ENCODE data around the gene ATG7.
"Not testable (repeated sequence)": the region's sequence is repeated elsewhere in the genome, so short reads cannot be mapped to it uniquely, and the experiment has no call there.

The ATG7 gene

DNA sequence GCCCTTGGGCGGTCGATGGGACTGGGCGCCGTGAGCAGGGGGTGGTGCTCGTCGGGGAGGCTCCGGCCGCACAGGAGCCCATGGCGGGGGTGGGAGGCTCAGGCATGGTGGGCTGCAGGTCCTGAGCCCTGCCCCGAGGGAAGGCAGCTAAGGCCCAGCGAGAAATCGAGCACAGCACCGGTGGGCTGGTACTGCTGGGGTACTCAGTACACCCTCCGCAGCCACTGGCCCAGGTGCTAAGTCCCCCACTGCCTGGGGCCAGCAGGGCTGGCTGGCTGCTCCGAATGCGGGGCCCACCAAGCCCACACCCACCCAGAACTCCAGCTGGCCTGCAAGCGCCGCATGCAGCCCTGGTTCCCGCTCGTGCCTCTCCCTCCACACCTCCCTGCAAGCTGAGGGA is 239.4 kb downstream of the ATG7 start:
- not testable (repeated sequence) for DNase-seq

DNA sequence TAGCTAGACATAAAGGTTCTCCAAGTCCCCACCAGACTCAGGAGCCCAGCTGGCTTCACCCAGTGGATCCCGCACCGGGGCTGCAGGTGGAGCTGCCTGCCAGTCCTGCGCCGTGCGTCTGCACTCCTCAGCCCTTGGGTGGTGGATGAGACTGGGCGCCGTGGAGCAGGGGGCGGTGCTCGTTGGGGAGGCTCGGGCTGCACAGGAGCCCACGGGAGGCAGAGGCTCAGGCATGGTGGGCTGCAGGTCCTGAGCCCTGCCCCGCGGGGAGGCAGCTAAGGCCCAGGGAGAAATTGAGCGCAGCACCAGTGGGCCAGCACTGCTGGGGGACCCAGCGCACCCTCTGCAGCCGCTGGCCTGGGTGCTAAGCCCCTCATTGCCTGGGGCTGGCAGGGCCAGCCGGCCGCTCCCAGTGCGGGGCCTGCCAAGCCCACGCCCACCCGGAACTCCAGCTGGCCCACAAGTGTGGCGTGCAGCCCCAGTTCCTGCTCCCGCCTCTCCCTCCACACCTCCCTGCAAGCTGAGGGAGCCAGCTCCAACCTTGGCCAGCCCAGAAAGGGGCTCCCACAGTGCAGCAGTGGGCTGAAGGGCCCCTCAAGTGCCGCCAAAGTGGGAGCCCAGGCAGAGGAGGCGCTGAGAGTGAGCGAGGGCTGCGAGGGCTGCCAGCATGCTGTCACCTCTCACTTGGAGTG is 241.1 kb downstream of the ATG7 start:
- DNase-seq: not testable (repeated sequence)

DNA sequence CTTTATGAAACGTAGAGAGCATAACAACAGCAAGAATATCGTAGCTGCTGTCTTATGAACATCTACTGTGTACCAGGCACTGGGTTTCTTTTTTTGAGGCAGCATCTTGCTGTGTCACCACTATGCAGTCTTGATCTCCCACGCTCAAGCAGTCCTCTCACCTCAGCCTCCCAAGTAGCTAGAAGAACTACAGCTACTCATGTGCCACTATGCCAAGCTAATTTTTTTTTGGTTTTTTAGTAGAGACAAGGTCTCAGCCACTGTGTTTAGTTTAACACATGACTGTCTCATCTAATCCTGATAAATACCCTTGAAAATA is 241.6 kb downstream of the ATG7 start:
- DNase-seq: no peak

DNA sequence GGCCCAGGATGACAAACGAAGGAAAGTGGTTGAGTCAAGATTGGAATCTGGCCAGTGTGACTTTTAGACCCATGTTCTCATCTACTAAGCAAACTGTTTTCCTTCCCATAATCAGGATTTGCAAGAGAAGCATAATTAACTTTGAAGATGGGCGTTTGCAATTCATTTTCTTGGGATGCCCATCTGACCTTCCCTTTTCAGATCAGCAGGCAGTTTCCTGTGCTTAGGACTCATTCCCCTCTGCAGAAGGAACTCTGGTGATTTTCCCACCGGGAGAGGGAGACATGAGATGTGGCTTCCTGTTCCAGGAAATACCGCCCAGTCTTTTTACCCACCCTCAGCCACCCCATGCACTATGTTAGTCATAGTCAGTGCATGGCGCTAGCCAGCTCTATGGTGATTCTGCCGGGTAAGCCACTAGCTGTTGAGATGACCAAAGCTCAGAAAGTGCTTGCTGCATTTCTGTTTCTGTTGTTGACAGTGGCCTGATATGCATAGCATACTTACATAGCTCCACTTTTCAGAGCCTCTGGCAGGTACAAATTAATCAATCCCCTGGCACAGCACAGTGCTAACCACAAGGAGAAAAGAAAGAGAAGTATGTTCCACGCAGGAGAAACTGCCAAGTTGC is 242.1 kb downstream of the ATG7 start:
- DNase-seq: no peak

DNA sequence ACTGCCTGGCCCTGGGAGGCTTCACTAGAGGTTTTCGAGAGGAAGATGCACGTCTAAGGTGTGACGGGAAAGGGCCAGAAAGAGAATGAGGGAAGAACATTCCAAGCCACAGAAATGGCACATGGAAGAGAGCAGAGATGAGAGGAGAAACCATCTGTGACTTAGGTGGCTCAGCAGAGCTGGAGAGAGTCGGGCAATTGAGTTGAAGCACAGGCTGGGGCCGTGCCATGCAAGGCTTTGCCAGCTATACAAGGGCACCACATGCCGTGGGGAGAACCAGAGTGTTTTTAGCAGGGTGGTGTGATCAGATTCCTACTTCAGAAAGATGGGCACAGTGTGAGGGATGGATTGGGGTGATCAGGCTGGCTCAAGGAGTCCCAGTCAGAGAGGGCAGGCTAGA is 245.4 kb downstream of the ATG7 start:
- DNase-seq: no peak

DNA sequence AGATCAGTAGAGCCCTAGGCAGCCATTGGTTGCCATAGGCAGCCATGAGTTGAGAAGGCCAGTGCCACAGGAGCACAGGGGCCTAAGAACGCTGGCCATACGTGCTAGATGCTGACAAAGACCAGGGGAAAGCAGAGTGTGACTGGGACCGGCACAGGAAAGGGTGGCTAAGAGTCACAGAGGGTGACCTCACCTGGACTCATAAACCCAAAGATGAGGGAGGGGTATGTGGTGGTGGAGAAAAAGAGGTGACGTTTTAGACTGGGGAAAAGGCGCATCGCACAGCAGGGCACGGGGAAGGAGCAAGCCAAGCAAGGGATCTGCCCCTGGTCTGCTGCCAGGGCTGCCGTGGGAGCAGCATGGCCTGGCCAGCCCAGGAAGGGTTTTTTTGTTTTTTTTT is 249.0 kb downstream of the ATG7 start:
- no peak for DNase-seq

DNA sequence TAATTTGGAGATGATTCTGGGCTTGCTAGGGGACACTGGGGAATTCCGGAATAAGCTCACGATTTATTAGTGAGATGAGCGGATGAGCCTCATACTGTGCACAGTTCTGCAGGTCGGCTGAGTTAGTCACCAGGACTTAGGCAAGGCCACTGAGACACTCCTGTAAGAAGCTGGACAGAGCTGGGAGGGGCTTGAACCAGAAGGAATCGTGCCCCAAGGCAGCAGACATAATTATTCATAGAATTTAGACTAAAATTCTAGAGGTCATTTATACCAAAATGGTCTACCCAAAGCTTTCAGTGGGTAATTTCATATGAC is 250.2 kb downstream of the ATG7 start:
- no peak for DNase-seq

DNA sequence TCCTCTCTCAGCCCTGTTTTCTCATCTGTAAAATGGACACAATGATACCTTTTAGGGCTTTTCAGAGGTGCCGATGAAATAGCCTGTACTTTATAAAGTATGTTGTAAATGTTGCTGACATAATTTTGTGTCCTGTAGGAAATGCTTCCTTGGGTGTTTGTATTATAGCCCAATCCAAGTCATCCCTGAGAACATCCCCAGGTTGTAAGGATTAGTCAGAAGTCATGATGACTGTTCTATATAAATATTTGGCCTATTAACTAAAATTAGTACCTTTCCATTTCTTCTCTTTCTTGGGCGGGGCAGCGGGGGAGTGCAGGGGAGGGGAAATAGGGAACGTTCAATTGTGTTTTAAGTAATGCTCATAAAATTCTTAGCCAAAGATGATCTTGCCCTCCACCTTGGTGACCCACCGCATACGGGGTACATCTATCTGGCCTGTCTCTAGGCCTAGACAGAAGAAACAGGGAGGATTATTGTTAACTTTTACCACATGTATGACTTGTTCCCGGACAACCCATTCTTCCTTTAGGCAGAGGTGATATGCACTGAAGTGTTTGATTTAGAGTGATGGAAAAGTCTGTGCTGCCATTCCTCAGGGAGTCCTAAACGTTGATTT is 250.9 kb downstream of the ATG7 start:
- DNase-seq: no peak

DNA sequence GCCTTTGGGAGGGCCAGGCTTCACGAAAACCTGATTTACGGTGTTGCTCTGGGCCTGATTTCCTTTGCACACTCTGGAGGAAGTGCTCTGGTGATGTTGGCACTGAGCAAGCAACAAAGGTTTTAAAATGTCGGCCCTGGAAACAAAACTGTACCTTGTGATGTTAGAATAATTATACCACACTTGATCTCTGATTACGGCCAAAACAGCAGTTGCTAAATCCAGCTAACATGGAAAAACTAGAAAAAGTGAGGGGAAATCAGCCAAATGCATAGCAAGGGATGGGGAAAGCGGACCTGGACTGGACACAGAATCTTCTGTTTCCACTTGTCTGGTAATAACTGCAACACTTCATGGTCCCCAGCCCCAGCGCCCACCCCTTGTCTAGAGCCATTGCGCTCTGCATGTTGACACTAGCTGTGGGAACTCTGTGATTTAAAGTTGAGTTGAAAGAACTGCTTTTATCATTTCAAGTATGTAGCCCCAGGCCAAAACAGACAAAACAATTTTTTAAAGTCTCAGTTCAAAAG is 251.4 kb downstream of the ATG7 start:
- DNase-seq: no peak

DNA sequence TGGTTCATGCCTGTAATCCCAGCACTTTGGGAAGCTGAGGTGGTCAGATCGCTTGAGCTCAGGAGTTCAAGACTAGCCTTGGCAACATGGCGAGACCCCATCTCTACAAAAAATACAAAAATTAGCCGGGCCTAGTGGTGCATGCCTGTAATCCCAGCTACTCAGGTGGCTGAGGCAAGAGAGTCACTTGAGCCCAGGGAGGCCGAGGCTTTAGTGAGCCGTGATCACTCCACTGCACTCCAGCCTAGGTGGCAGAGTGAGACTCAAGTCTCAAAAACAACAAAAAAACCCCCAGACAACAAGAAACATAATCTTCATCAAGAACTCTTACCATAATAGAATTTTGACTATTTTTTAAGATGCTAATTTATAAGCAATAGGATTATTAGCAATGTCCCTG is 253.9 kb downstream of the ATG7 start:
- not testable (repeated sequence) for DNase-seq

DNA sequence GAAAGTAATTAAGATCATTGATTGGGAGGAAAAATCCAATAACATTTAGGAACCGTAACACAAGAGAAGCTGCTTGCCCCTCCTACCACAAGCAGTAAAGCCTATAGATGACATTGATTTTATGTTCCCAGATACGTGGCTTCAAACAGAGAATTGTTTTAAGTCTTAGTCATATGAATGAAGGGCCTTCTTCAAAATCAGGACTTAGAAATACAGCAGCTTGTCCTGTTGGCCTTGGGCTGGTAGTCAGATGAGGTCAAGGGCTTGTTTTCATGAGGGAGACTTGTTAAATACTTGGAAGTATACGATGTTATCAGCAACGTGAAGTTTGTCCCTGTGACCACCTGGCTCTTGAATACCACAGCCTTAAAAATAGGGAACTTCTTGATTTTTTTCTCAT is 257.1 kb downstream of the ATG7 start:
- no peak for DNase-seq

DNA sequence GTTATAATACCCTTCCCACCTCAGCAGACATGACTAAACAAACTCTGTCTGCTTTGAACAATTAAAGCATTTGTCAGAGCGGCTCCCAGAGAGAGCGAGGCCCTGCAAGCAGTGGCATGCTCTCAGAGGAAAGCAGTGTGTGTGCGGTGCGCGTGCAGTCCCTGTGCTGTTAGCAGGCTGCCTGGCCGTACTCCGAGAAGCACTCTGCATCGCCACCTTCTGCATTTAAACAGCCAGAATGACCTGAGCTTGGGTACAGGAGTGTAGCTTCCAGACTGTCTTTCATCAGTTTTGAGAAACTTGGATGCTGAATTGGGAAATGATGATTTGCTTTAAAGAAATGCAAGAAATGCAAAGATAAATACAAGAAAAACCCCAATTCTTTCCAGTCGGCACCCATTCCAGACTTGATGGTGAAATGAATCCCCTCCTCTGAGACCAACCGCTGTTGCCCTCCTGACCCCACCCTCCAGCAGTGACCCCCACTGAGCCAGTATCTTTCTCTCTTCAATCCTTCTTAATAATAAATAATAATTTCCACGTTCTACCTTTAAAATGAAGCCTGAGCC is 258.0 kb downstream of the ATG7 start:
- DNase-seq: peak; percentile 32

DNA sequence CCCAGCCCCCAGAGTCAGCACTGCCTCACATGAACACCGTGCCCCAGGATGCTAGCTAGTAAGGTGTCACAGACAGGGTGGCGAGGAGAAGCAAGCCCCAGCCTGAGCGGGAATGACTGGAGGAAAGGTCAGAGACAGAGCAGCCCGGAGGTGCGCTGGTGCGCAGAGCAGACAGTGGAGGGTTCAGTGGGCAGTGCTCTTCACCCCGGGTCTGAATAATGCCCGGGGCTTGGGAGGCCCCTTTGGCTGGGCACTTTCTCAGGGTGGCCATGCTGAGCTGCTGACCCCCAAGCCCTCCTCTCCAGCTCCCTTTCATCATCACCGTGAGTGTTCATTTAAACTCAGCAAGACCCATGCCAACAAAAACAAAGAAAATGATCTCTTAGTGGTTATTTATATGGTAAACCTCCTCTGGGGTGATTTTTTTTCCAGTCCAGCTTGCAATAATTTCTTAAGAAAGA is 260.8 kb downstream of the ATG7 start:
- no peak for DNase-seq

DNA sequence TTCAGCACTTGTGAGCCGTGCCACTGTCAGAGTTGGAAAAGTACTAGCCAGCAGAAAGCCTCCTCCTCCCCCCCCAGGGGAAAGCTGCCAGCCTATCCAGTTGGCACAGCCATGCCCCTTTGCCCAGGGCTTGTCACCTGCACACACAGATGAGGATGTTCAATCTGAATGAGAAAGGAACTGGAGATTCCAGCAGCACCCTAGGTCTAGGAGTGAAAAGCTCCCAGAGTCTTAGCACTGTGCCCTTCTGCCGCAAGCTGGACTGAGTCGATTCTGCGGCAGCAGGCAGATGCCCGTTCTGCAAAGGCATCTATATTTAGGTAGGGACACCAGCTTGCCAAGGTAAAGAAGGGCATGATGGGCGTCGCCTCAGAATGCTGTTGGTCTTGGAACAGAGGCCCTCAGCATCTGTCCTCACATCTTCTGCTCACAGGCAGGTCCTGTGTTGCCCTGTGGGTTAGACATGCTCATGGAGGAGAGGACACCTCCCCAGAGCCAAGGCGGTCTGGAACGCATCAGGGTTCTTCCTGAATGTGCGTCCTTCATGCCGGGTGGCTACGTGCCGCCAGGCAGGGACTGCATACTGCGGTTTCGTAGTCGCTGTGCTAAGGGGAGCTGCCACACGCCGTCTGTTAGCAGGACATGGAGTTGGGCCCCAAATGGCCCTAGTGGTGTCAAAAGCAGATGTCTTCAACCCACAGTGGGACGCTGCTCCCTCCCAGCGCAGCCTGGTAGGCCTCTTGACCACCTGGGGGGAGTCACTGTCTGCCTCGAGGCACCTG is 262.0 kb downstream of the ATG7 start:
- no peak for DNase-seq

DNA sequence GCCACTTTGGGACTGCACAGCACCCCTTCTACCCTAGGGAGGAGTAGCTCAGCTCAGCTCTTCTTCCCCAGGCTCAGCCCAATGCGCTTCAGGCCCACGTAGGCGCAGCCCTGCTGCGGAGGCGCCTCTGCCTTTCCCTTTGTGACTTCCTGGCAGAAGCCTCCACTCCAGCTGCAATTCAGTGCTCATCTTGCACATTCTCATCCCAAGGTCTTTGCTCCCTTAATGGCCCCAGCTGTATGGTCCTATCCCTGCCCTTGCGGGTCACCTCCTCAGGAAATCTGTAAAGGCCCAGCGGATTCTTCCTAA is 262.6 kb downstream of the ATG7 start:
- DNase-seq: no peak

DNA sequence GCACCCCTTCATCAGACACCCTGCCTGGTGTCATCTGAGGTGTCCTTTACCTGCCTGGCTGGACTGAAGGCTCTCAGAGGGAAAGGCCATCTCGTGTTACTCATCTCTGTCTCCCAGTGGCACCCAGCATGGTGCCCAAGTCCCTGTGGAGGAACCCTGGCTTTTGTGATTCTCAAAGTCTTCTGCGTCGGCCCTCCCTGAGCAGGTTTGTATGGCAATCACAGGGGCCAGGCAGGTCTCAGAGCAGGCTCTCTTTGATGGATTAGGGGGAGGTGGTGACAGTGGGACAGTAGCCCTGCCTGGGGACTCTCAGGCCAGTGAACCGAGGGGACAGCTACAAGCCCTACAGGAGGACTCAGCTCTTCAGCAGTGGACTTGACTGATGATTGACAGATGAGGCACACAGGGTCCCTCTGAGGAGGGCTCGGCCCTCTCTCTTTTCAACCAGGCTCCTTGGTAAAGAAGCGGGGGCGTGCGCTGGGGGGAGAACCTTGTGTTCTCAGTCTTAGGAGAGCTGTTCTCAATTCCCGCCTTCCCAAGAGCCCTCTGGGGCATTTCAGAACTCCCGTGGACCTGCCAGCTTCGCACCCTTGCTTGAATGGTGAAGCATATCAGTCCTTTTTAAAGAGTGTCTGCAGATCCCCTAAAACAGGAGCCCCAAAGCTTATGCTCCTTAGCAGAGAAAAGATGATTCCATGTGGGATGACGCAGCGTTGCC is 263.2 kb downstream of the ATG7 start:
- DNase-seq: no peak

DNA sequence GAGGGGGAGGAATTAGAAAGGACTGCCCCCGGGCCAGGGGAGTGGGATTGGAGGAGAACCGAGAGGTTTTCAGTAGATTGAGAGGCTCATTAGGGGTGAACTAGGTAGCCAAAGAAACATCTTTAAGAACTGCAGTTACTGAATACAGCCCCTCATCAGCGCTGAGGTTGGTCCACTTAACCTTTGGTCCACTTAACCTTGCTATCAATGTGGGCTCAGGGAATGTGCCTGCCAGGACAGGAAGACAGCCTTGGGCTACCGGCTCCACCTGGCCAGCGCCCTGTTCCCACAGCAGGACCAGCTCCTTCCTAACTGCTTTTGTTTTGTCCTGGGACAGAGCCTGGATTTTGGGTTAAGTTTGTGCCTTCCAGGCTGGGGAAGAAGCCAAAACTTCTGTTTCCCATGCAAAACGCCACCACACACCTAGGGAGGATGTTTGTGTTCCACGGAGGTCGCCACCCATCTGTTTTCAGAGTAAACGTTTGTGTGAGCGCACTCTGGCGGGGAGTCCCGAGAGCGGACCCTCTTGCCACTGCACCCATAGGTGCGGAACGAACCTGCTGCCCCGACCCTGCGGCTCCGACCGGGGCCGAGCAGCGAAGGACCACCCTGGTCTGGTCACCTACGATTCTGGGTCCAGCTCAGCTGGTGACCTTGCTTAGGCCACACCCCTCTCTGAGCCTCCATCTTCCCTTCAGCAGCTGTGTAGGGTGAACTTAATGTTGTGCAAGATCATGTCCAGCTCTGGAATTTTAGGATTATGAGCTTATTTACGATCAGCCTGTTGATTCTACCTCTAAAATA is 264.1 kb downstream of the ATG7 start:
- DNase-seq: no peak

DNA sequence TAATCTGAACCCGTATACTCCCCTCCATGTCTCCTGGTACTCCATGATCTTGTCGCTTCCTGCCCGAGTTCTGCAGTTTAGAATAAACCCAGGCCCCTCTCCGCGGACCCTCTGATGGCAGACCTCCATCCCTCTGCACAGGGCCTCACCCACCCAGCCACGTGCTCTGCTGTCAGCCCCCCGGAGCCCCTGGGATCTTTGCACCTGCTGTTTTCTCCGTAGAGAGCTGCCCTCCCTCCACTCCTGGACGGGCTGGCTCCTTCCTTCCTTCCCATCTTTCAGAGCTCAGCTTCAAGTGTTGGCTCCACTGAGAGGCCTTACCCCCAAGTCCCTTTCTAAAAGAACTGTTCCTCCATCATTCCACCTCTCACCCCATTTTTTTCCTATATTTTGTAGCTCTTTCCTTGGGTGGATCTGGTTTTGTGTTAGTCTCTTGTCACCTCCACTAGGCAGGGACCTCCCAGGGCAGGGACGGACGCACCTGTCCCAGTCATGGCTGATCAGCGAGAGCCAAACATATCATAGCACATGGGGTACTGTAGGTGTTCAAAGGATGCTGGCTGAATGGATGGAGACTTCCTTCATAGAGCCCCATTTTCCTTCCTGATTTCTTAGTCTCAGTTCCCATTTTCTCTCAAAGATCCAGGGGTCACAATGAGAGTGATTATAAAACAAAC is 264.9 kb downstream of the ATG7 start:
- DNase-seq: no peak

DNA sequence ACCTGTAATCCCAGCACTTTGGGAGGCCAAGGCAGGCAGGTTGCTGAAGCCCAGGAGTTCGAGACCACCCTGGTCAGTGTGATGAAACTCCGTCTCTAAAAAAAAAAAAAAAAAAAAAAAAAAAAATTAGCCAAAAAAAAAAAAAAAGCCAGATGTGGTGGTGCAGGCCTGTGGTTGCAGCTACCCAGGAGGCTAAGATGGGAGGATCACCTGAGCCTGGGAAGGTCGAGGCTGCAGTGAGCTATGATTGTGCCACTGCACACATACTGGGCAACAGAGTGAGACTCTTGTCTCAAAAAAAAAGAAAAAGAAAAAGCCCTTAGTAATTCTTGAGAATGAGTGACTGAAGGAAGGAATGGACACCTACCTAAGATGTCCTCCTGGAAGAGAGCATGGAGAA is 266.4 kb downstream of the ATG7 start:
- DNase-seq: no peak

DNA sequence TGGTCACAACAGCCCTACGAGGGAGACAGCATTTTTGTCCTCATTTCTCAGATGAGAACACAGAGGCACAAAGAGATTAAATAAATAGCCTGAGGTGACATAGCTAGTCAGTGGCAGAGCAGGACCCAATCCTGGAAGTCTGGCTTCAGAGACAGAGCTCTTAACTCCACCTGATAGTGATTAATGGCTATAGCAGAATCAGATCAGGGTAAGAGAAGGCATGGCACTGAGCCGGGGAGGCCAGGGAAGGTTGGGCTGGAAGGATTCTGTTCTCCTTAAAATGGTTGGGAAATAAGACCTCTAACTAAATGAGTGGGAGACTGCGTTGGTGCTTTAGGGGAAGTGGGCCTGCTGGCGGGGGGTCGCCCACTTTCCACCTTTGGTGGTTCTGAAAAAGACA is 267.0 kb downstream of the ATG7 start:
- DNase-seq: no peak

DNA sequence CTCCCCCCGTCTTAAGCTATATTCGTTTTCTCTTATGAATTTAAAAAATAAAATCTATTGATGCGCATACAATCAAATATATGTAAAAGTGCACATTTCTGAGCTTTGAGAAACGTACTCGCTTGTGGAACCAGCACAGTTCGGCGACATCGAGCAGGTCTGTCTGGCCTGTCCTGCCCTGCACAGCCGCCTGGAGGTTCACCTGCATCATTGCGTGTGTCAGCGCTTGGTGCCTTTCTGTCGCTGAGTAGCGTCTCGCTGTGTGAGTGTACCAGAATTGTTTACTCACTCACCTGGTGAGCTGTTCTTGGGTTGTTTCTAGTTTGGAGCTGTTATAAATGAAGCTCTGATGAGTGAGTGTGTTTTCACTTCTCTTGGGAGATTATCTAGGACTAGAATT is 267.5 kb downstream of the ATG7 start:
- no peak for DNase-seq

Data from NCI-H2171 (cell line).